Measurements from ENCODE around the gene PHF21B.

PHF21B gene

GRCh38 chr22:44942979-44943700 is 66.7 kb downstream of the PHF21B start:
- no peak for TF ChIP-seq SIN3A (IDR thresholded peaks at IDR 0.05; ENCODE audit: borderline replicate concordance, insufficient read depth, low read length)
- TF ChIP-seq TAF1 (IDR thresholded peaks at IDR 0.05; ENCODE audit: borderline replicate concordance, insufficient read depth, low read length) = no peak
- TF ChIP-seq FOXP2 (optimal IDR thresholded peaks at IDR 0.05; ENCODE audit: borderline replicate concordance, extremely low read depth, extremely low read length, insufficient read depth) = no peak
- TF ChIP-seq REST (IDR thresholded peaks at IDR 0.05; ENCODE audit: insufficient read depth in 1 of 2, low read depth in 2 of 2, low read length in 2 of 2) = no peak
- no peak for TF ChIP-seq POLR2AphosphoS5 (IDR thresholded peaks at IDR 0.05; ENCODE audit: low read depth, low read length)

- no peak for TF ChIP-seq FOXP2 (optimal IDR thresholded peaks at IDR 0.05; ENCODE audit: borderline replicate concordance, extremely low read depth, extremely low read length, insufficient read depth)
- TF ChIP-seq SIN3A (IDR thresholded peaks at IDR 0.05; ENCODE audit: borderline replicate concordance, insufficient read depth, low read length) = no peak
- no peak for TF ChIP-seq TAF1 (IDR thresholded peaks at IDR 0.05; ENCODE audit: borderline replicate concordance, insufficient read depth, low read length)
- no peak for TF ChIP-seq REST (IDR thresholded peaks at IDR 0.05; ENCODE audit: insufficient read depth in 1 of 2, low read depth in 2 of 2, low read length in 2 of 2)
- TF ChIP-seq POLR2AphosphoS5 (IDR thresholded peaks at IDR 0.05; ENCODE audit: low read depth, low read length) = no peak
These were observed 67.7 kb downstream of the PHF21B start for GRCh38 chr22:44942056-44942455.

- TF ChIP-seq SIN3A (IDR thresholded peaks at IDR 0.05; ENCODE audit: borderline replicate concordance, insufficient read depth, low read length) = no peak
- TF ChIP-seq TAF1 (IDR thresholded peaks at IDR 0.05; ENCODE audit: borderline replicate concordance, insufficient read depth, low read length) = no peak
- no peak for TF ChIP-seq FOXP2 (optimal IDR thresholded peaks at IDR 0.05; ENCODE audit: borderline replicate concordance, extremely low read depth, extremely low read length, insufficient read depth)
- TF ChIP-seq POLR2AphosphoS5 (IDR thresholded peaks at IDR 0.05; ENCODE audit: low read depth, low read length) = no peak
- TF ChIP-seq REST (IDR thresholded peaks at IDR 0.05; ENCODE audit: insufficient read depth in 1 of 2, low read depth in 2 of 2, low read length in 2 of 2) = no peak
These were observed 68.6 kb downstream of the PHF21B start for GRCh38 chr22:44941207-44941606.

- TF ChIP-seq POLR2AphosphoS5 (IDR thresholded peaks at IDR 0.05; ENCODE audit: low read depth, low read length) = no peak
- no peak for TF ChIP-seq FOXP2 (optimal IDR thresholded peaks at IDR 0.05; ENCODE audit: borderline replicate concordance, extremely low read depth, extremely low read length, insufficient read depth)
- TF ChIP-seq REST (IDR thresholded peaks at IDR 0.05; ENCODE audit: insufficient read depth in 1 of 2, low read depth in 2 of 2, low read length in 2 of 2) = no peak
- no peak for TF ChIP-seq TAF1 (IDR thresholded peaks at IDR 0.05; ENCODE audit: borderline replicate concordance, insufficient read depth, low read length)
- no peak for TF ChIP-seq SIN3A (IDR thresholded peaks at IDR 0.05; ENCODE audit: borderline replicate concordance, insufficient read depth, low read length)
These were observed 69.7 kb downstream of the PHF21B start for GRCh38 chr22:44940130-44940529.

All from PFSK-1 (cell line).